Activated CD8-positive, alpha-beta memory T cell treated with anti-CD3 and anti-CD28 coated beads, Interleukin-2, amount 10 ng/mL, durations not matched to agents 7 days and 5 days (primary cell): Measurements from ENCODE around the gene EMC8. TPM values are rescaled to one million over a fixed set of nuclear protein-coding genes. Genes with fewer than 3 reads are reported as not detected.

Source experiments
- ATAC-seq: fragments of 150-1000 bp; cut with Tn5 transposase; one replicate; pipeline ENCODE4 v1.10.0; 2021; ENCODE audit warnings: moderate library complexity
- CTCF ChIA-PET: fragments of 350-600 bp; sonication (Branson Sonifier 250); formaldehyde crosslinking; loops from one replicate; lab custom pipeline; 2021; ENCODE audit warnings: antibody characterized with exemption; lab: Charles Lee
- DNase-seq: peaks from one replicate; pipeline ENCODE4 v3.0.0-alpha.2; 2020
- H3K27ac Mint-ChIP-seq: one replicate; pipeline ENCODE4 v1.8.0; 2021; ENCODE audit warnings: mild to moderate bottlenecking, mixed read lengths
- H3K27me3 Mint-ChIP-seq: one replicate; pipeline ENCODE4 v1.8.0; 2021; ENCODE audit warnings: mixed read lengths
- H3K36me3 Mint-ChIP-seq: one replicate; pipeline ENCODE4 v1.8.0; 2021; ENCODE audit warnings: mild to moderate bottlenecking, mixed read lengths
- H3K4me1 Mint-ChIP-seq: one replicate; pipeline ENCODE4 v1.8.0; 2021; ENCODE audit warnings: mixed read lengths
- H3K4me3 Mint-ChIP-seq: one replicate; pipeline ENCODE4 v1.8.0; 2021; ENCODE audit warnings: mild to moderate bottlenecking, moderate library complexity, mixed read lengths
- H3K9me3 Mint-ChIP-seq: one replicate; pipeline ENCODE4 v1.8.0; 2022; ENCODE audit warnings: low read depth, mixed read lengths
- total RNA-seq, 2 experiments: library from RNA; stranded (reverse); gene quantifications; one replicate each; pipeline ENCODE4 v1.2.3, GENCODE V29; 2021

Gene EMC8
- total RNA-seq, result 10 to 100 TPM; 32.2 to 33.9 TPM

GRCh38 chr16:85799497-85800320 is at the start of gene EMC8, which contains the start of gene COX4I1:
Gene EMC8 (minus strand): TSS chr16:85799544. CDS start chr16:85799295, 249 bp downstream.
Gene COX4I1 (plus strand): TSS chr16:85799695. CDS start chr16:85801206, 1,511 bp downstream.
- peak within 1 kb of the TSS; percentile 86 for H3K4me3 Mint-ChIP-seq
- ATAC-seq, result peak; percentile 92
- no peaks in the 10 kb centered on the region for H3K9me3 Mint-ChIP-seq
- CTCF ChIA-PET, result interaction anchor here (1.4 to 1.9 kb wide), 2 partner anchors 187 to 216 kb away, joined by 4 to 9 read pairs; no protein-coding TSS in a partner anchor
- H3K27ac Mint-ChIP-seq, result peak within 1 kb of the TSS; percentile 86
- DNase-seq, result peak; percentile 96
- no peaks in the 10 kb centered on the region for H3K27me3 Mint-ChIP-seq
- peaks cover 40% of the 10 kb centered on the region for H3K36me3 Mint-ChIP-seq
- H3K4me1 Mint-ChIP-seq, result peaks cover 53% of the 10 kb centered on the region

GRCh38 chr16:85848986-85849385 is 49.6 kb upstream of the EMC8 start:
- CTCF ChIA-PET, result interaction anchor here (1.7 kb wide), 1 partner anchor 28 kb away, joined by 7 read pairs; no protein-coding TSS in a partner anchor

GRCh38 chr16:85847681-85848601 is 48.6 kb upstream of the EMC8 start:
- Mint-ChIP-seq H3K36me3 (no peaks in the 10 kb centered on the region), H3K4me1 (no peaks in the 10 kb centered on the region), H3K27ac (no peak overlapping the region), H3K27me3 (peaks cover 27% of the 10 kb centered on the region), H3K9me3 (no peaks in the 10 kb centered on the region), H3K4me3 (no peak overlapping the region)
- CTCF ChIA-PET, result interaction anchor here (1.5 to 1.7 kb wide), 2 partner anchors 27 kb away, joined by 3 to 7 read pairs; no protein-coding TSS in a partner anchor
- ATAC-seq (no peak), DNase-seq (no peak)

More at GRCh38 chr16:85848986-85849385, 49.6 kb upstream of the EMC8 start:
- ATAC-seq, result no peak
- no peaks in the 10 kb centered on the region for H3K36me3 Mint-ChIP-seq
- no peaks in the 10 kb centered on the region for H3K9me3 Mint-ChIP-seq
- no peak for DNase-seq
- no peak overlapping the region for H3K4me3 Mint-ChIP-seq
- peaks cover 27% of the 10 kb centered on the region for H3K27me3 Mint-ChIP-seq
- no peak overlapping the region for H3K27ac Mint-ChIP-seq
- H3K4me1 Mint-ChIP-seq, result no peaks in the 10 kb centered on the region

GRCh38 chr16:85847036-85847435 is 47.7 kb upstream of the EMC8 start:
- no peaks in the 10 kb centered on the region for H3K4me1 Mint-ChIP-seq
- H3K36me3 Mint-ChIP-seq, result no peaks in the 10 kb centered on the region
- ATAC-seq, result no peak
- no peak overlapping the region for H3K27ac Mint-ChIP-seq
- H3K27me3 Mint-ChIP-seq, result peaks cover 27% of the 10 kb centered on the region
- no peaks in the 10 kb centered on the region for H3K9me3 Mint-ChIP-seq
- H3K4me3 Mint-ChIP-seq, result no peak overlapping the region
- CTCF ChIA-PET, result interaction anchor here (1.5 kb wide), 1 partner anchor 26 kb away, joined by 3 read pairs; no protein-coding TSS in a partner anchor
- no peak for DNase-seq

GRCh38 chr16:85846461-85846860 is 47.1 kb upstream of the EMC8 start:
- H3K27ac Mint-ChIP-seq, result no peak overlapping the region
- no peaks in the 10 kb centered on the region for H3K9me3 Mint-ChIP-seq
- ATAC-seq, result no peak
- DNase-seq, result no peak
- no peak overlapping the region for H3K4me3 Mint-ChIP-seq
- CTCF ChIA-PET, result interaction anchor here (1.5 kb wide), 1 partner anchor 25 kb away, joined by 3 read pairs; no protein-coding TSS in a partner anchor
- no peaks in the 10 kb centered on the region for H3K4me1 Mint-ChIP-seq
- no peaks in the 10 kb centered on the region for H3K36me3 Mint-ChIP-seq
- peaks cover 27% of the 10 kb centered on the region for H3K27me3 Mint-ChIP-seq

GRCh38 chr16:85845266-85845665 is 45.9 kb upstream of the EMC8 start:
- Mint-ChIP-seq H3K27me3 (peaks cover 24% of the 10 kb centered on the region), H3K27ac (no peak overlapping the region), H3K9me3 (no peaks in the 10 kb centered on the region), H3K4me3 (no peak overlapping the region), H3K4me1 (no peaks in the 10 kb centered on the region), H3K36me3 (no peaks in the 10 kb centered on the region)
- CTCF ChIA-PET, result interaction anchor here (1.0 kb wide), 1 partner anchor 24 kb away, joined by 3 read pairs; no protein-coding TSS in a partner anchor
- no peak for DNase-seq
- ATAC-seq, result no peak

GRCh38 chr16:85844786-85845185 is 45.4 kb upstream of the EMC8 start:
- Mint-ChIP-seq H3K4me3 (no peak overlapping the region), H3K4me1 (no peaks in the 10 kb centered on the region), H3K27ac (no peak overlapping the region), H3K36me3 (no peaks in the 10 kb centered on the region), H3K9me3 (no peaks in the 10 kb centered on the region), H3K27me3 (peaks cover 24% of the 10 kb centered on the region)
- no peak for DNase-seq
- CTCF ChIA-PET, result interaction anchor here (1.0 kb wide), 1 partner anchor 24 kb away, joined by 3 read pairs; no protein-coding TSS in a partner anchor
- no peak for ATAC-seq

- H3K27me3 Mint-ChIP-seq, result peaks cover 22% of the 10 kb centered on the region
- H3K4me1 Mint-ChIP-seq, result no peaks in the 10 kb centered on the region
- H3K4me3 Mint-ChIP-seq, result no peak overlapping the region
- no peaks in the 10 kb centered on the region for H3K36me3 Mint-ChIP-seq
- no peak for ATAC-seq
- no peak overlapping the region for H3K27ac Mint-ChIP-seq
- CTCF ChIA-PET, result no interaction called here
- DNase-seq, result no peak
- no peaks in the 10 kb centered on the region for H3K9me3 Mint-ChIP-seq
Observed at GRCh38 chr16:85844169-85844481, 44.8 kb upstream of the EMC8 start.

GRCh38 chr16:85843471-85844168 is 44.3 kb upstream of the EMC8 start:
- H3K4me3 Mint-ChIP-seq, result no peak overlapping the region
- no peak overlapping the region for H3K27ac Mint-ChIP-seq
- peaks cover 21% of the 10 kb centered on the region for H3K27me3 Mint-ChIP-seq
- CTCF ChIA-PET, result interaction anchor here (1.0 kb wide), 1 partner anchor 22 kb away, joined by 3 read pairs; no protein-coding TSS in a partner anchor
- no peaks in the 10 kb centered on the region for H3K4me1 Mint-ChIP-seq
- no peaks in the 10 kb centered on the region for H3K36me3 Mint-ChIP-seq
- DNase-seq, result no peak
- H3K9me3 Mint-ChIP-seq, result no peaks in the 10 kb centered on the region
- ATAC-seq, result no peak

GRCh38 chr16:85842848-85843247 is 43.5 kb upstream of the EMC8 start:
- H3K9me3 Mint-ChIP-seq, result no peaks in the 10 kb centered on the region
- H3K4me3 Mint-ChIP-seq, result no peak overlapping the region
- no peaks in the 10 kb centered on the region for H3K4me1 Mint-ChIP-seq
- ATAC-seq (no peak), DNase-seq (no peak)
- H3K36me3 Mint-ChIP-seq, result no peaks in the 10 kb centered on the region
- peaks cover 17% of the 10 kb centered on the region for H3K27me3 Mint-ChIP-seq
- H3K27ac Mint-ChIP-seq, result no peak overlapping the region
- CTCF ChIA-PET, result interaction anchor here (1.0 kb wide), 1 partner anchor 21 kb away, joined by 3 read pairs; no protein-coding TSS in a partner anchor

GRCh38 chr16:85842435-85842834 is 43.1 kb upstream of the EMC8 start:
- Mint-ChIP-seq H3K4me1 (no peaks in the 10 kb centered on the region), H3K4me3 (no peak overlapping the region), H3K27ac (no peak overlapping the region), H3K36me3 (no peaks in the 10 kb centered on the region), H3K27me3 (peaks cover 16% of the 10 kb centered on the region), H3K9me3 (no peaks in the 10 kb centered on the region)
- ATAC-seq, result no peak
- CTCF ChIA-PET, result no interaction called here
- DNase-seq, result no peak

- H3K27ac Mint-ChIP-seq, result no peak overlapping the region
- H3K36me3 Mint-ChIP-seq, result no peaks in the 10 kb centered on the region
- no peak for ATAC-seq
- CTCF ChIA-PET, result no interaction called here
- no peaks in the 10 kb centered on the region for H3K9me3 Mint-ChIP-seq
- H3K4me1 Mint-ChIP-seq, result no peaks in the 10 kb centered on the region
- no peak for DNase-seq
- no peak overlapping the region for H3K4me3 Mint-ChIP-seq
- H3K27me3 Mint-ChIP-seq, result peaks cover 14% of the 10 kb centered on the region
Observed at GRCh38 chr16:85840801-85841200, 41.5 kb upstream of the EMC8 start.
